ENCODE results near the gene GRID2IP. TPM values are rescaled to one million over a fixed set of nuclear protein-coding genes. Genes with fewer than 3 reads are reported as not detected.

GRID2IP gene
- total RNA-seq, 1 donor from 2014 or later = 0.96 TPM

DNA sequence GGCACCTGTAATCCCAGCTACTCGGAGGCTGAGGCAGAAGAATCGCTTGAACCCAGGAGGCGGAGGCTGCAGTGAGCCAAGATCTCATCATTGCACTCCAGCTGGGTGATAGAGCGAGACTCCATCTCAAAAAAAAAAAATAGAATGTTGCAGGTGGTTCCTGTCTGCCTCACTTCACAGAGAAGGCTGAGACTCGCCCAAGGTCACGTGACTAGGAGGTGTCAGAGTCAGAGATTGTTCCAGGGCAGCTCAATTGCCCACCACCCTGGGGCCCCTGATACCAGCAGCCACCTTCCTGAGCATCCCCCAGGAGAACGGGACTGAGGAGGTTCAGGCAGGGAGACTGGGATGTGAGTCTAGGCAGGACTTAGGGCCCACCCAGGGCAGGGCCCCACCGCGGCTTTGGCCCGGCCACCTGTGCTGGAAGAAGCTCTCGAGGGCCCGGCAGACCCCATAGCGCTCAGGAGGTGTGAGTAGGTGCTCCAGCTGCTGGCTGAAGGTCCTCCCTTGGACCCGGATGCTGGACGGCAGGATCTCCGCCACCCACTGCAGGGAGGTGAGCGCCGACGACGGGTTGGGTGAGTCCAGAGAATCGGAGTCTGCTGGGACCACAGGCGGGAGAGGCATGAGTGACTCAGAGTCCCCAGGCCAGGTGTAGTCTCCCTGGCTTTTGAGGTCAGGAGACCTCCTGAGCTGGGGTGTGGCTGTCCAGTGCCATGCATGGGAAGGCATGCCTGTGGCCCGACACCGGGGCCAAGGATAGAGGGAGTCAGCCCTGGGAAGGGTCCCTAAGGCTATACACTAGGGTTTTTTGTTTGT is 30.9 kb downstream of the GRID2IP start:
- no peak for DNase-seq (ENCODE audit: low spot score)

DNA sequence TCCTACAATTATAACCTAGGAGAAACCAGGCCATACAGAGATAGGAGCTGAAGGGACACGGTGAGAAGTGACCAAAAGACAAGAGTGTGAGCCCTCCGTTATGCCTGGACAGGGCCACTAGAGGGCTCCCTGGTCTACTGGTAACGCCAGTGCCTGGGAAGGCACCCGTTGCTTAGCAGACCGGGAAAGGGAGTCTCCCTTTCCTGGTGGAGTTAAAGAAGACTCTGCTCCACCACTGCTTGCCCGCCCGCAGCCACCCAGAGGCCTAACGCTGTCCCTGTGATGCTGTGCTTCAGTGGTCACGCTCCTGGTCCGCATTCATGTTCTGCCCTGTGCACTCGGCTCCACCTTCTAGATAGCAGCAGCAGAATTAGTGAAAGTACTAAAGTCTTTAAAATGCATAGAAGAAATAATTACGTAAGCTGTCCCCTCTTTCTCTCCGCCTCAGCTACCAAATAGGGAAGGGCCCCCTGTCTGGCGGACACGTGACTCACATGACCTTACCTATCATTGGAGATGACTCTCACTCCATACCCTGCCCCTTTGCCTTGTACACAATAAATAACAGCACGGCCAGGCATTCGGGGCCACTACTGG is 34.8 kb downstream of the GRID2IP start:
- peak; percentile 90 for DNase-seq (ENCODE audit: low spot score)

DNA sequence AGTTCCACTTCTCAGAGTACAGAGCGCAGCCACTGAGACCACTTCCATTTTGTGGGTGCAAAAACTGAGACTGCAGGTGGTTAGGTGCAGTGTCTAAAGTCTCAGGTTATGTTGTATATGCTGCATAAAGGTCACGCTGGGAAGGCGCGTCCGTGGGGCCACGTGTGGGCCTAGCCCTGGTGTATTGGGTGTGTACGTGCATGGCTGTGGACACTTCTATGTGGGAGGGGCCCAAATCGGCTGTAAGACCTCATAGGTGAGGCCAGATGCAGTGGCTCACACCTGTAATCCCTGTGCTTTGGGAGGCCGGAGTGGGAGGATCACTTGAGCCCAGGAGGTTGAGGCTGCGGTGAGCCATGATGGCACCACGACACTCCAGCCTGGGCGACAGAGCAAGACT is 37.7 kb downstream of the GRID2IP start:
- DNase-seq (ENCODE audit: low spot score) = no peak

DNA sequence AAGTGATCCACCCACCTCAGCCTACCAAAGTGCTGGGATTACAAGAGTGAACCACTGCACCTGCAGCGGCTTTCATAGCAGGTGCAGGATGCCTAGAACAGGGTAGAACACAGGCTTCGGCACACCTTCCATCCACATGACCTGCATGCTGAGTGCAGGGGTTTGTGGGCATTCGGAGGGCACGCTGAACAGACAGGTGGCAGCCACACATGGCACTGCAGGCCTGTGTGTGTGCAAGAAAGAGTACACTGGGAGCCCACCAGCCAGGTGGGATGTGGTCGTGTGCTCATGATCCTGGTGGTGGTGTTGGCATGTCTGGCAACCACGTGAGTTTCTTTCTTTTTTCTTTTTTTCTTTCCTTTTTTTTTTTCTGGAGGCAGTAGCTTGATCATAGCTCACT is 38.4 kb downstream of the GRID2IP start:
- no peak for DNase-seq (ENCODE audit: low spot score)

DNA sequence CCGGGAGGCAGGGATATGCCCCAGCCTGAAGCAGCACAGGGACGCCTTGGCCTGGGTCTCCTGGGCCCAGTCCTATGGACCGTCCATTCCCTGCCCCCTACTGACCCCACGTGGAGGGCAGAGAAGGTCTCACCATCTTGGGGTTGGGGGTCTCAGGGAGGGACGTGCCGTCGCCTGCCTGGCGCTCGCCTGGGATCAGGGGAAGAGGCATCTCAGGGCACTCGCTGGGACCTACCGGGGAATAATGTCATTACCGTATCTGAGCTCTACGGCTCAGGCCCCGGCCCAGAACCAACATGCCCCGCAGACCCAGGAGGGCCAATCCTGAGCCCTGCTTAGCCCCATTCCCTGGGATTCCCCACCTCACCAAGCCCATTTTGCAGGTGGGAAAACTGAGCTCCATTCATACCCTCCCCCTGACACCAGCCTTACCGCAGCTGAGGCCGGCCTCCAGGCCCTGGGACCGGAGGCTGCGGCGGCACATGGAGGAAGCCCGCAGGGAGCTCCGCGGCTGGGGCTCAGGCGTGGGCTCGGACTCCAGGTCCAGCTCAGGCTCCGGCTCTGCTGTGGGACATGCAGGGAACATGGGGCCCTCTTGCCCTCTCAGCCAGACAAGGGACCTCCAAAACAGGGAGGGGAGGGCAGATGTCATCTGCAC is 40.7 kb downstream of the GRID2IP start:
- no peak for DNase-seq (ENCODE audit: low spot score)

DNA sequence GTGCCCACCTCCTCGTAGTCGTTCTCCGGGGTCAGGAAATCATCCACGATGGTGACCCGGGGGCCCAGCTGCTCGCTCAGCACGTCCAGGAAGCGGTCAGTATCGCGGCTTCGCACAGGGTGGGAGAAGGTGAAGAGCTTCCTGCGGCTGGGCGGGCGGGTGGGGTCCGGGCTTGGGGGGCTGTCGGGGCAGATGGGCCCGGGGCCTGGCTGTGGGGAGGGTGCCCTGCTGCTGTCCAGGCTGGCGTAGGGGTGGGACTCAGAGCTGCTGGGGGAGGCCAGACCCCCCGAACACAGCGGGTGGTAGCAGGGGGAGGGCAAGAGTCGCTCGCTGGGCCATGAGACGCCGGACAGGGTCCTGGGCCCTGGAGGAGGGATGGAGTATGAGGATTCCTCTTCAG is 42.3 kb downstream of the GRID2IP start:
- DNase-seq (ENCODE audit: low spot score) = no peak

DNA sequence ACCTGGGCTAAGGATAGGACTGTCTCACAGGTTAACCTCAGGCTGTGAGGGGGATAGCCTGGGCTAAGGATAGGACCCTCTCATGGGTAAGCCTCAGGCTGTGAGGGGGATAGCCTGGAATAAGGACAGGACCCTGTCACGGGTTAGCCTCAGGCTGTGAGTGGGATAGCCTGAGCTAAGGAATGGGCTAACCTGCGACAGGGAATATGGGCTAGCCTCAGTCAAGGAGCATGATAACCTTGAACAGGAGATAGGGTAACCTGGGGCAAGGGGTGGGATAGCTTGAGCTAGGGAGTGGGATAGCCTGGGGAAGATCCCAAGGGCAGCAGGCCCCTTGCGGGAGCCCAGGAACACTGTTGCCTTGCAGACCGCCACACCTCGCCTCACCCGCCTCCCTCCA is 42.7 kb downstream of the GRID2IP start:
- no peak for DNase-seq (ENCODE audit: low spot score)

DNA sequence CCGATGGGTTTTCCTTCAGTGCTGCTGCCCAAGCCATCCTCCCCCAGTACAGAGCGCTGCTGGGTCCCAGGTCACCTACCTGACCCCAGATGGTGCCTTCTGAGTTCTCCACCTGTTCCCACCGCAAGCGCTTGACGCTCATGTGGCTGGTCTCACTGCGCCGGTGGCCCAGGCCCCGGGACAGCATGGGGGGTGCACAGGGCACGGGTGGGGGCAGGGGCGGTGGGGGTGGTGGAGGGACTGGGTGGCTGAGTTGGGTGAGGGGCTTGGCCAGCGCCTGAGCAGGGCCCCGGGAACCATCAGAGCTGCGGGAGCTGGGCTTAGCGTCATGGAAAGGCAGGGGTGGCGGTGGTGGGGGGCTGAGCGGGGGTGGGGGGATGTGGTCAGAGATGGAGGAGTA is 43.4 kb downstream of the GRID2IP start:
- DNase-seq (ENCODE audit: low spot score) = no peak

DNA sequence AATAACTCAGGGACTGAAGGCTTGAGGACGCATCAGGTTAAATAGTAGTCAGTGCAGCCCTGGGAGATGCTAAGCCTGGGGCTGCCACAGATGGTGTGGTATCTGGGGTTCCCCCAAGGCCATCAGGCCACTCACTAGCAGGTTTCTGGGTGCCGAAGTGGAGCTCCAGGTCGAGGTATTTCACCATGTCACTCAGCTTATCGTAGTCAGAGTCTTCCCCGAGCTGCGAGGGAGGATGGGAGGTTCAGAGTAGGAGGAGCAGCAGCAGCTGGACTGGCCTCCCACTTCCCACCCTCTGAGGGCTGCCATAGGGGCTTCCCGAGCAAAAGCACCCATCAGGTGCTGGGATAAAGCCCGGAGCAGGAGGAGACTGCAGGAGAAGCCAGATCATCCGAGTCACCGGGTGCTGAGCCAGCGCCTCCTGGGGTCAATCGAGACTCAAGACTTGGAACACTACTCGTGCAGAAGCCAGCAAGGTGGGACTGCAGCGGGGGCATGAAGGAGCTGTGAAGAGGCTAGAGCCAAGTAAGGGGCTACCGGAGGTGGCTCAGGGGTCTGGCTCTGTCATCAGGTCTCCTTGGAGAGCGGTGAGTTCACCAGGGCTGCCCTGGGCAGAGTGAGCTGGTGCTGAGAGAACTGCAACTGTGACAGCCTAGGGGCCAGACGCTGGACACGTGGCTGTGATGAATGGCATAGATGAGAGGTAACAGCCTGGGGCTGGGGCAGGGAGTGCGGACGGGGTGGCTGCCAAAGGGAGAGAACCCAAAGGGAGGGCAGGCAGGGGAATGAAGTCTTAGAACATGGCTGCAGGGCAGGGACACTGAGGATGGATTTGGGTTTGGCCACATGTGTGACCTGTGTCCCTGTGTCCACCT is 45.3 kb downstream of the GRID2IP start:
- no peak for DNase-seq (ENCODE audit: low spot score)

DNA sequence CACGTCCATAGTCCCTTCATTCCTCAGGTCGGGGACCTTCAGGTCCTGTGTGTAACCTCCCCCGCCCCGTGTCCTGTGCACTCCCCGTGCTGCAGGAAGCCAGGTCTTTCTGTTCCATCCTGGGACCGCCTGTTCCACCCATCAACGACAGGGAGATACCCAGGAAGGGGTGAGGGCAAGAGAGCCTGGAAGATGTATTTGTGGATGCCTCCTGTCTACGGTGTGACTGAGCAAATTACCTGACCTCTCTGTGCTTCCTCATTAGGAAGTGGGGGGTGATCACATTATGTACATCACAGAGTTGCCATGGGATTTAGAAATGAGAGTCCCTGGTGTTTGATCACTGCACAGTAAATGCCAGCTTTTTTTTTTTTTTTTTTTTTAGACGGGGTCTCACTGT is 46.3 kb downstream of the GRID2IP start:
- no peak for DNase-seq (ENCODE audit: low spot score)

DNA sequence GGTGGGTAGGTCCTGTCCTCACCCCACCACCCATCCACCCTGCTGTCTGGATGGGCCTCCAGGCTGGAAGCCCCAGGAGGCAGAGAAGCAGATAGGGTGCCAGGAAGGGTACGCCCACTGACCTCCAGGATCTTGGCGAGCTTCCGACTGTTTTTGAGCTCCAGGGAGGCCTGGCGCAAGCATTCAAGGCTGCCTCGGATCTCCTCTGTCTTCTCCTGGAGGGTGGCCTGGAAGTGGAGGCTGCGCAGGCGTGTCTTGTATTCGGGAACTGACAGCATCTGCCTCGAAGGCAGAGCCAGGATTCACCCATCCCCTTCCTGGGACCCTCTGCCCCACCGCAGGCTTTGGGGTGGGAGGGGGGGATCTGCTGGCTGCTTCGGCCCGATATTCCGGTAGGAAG is 48.4 kb downstream of the GRID2IP start:
- no peak for DNase-seq (ENCODE audit: low spot score)

DNA sequence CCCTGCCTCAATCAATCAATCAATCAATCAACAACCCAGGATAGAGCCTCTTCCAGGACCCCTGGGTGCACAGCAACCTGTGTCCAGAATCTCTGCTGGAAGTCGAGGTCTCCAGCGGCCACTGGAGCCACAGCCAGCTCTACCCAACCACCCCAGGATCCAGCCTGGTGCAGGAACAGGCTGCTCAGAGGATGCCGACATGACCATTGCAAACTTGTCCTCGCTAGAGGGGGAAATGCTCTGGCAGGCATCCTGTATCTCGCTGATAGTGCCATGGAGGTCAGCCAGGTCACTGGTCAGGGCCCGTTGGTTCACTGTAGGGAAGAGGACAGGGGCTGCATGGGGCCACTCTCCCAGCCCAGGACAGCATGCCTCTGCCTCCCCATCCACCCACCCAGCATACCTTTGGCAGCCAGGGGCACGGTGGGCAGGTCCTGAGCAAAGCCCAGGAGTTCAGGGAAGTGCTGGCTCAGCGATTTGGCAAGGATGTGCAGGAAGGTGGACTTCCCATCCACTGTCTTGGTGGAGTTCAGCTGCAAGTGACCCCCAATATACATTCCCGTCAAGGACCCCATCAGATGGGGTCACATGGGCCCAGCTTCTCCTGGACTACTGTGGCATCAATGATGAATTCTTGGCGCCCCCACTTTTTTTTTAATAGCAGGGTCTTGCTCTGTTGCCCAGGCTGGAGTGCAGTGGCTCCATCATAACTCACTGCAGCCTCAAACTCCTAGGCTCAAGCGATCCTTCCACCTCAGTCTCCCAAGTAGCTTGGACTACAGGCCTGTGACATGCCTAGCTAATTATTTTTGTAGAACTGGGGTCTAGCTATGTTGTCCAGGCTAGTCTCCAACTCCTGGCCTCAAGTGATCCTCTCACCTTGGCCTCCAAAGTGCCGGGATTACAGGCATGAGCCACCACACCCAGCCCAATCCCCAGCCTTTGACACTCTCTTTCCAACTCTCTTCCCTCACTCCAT is 49.4 kb downstream of the GRID2IP start:
- DNase-seq (ENCODE audit: low spot score) = no peak

DNA sequence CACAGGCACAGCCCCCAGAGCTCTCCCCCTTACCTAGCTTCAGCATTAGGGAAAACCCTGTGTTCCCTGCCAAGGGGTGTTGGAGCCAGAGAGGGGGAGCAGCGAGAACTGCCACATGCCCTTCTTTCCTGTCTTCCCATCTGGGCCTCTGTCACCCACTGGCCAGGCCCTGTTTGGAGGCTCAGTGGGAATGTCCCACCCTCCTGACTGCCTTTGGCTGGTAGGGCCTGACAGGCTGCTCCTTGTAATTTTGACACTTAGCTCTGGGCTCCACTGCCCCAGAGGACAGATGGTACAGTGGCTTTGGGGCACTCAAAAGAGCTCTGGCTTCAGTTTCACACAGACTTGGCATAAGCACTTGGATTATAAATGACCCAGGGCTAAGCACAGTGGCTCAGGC is 50.6 kb downstream of the GRID2IP start:
- no peak for DNase-seq (ENCODE audit: low spot score)

DNA sequence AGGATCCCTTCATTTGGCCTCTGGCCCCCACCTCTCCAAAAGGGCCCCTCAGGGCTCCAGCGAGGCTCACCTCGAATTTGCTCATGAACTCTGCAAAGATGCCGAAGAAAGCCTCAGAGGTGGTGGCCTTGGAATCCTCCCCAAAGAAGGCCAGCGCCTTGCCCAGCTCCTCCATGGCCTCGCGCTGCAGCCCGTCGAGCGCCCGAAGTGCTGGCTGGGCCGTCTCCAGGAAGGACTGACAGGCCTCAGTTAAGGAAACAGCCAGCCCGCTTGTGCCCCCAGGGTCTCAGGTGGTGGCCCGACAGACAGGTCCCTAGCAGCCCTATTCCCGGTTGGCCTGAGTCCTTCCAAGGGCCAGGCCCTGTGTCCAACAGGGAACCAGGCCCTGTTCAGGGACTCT is 53.3 kb downstream of the GRID2IP start:
- DNase-seq (ENCODE audit: low spot score) = no peak

DNA sequence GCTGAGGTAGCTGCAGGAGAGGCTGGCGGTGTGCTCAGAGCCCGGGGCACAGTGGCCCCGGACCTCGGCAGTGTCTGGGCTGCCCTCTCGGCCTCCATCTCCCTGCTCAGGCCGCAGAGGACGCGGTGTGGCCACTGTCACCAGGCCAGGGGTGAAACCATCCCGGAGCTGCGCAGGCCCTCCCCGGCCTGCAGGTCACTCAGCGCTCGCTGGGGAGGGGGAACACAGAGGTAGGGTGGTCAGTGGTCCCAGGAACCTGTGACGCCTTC is 53.7 kb downstream of the GRID2IP start:
- no peak for DNase-seq (ENCODE audit: low spot score)

DNA sequence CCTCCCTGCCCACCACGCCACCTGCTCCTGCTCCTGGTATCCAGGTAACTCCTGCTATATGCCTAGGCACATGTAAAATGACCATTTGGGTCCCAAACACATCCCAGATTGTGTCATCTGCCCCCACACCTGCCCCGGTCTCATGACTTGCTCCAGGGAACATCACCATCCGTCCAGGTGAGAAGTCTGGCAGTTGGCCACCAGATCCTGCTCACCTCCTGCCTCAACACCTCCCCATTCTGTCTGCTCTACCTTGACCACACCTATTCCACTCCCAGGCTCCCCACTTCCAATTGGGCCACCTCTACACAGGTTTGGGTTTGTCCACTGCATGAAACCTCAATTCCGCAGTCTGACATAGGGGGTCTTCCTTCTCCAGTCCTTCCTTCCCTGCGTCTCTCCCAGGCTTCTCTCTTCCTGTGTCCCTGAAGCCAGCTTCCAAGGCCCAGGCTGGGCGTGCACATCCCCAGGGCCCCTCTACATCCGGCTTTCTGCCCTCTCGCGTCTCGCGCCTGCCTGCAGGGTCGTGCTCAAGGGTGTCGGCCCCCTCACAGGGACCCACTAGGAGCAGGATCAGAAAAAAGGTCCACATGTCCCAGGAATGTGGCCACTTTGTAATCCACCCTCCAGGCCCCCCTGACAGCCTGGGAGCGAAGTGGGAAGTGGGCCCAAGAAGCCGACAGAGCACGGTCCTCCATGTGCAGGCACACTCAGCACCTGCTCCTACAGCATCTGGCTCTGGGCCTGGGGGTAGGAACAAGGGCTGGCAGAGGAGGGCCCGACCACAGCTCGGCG is 54.2 kb downstream of the GRID2IP start:
- DNase-seq (ENCODE audit: low spot score) = no peak

DNA sequence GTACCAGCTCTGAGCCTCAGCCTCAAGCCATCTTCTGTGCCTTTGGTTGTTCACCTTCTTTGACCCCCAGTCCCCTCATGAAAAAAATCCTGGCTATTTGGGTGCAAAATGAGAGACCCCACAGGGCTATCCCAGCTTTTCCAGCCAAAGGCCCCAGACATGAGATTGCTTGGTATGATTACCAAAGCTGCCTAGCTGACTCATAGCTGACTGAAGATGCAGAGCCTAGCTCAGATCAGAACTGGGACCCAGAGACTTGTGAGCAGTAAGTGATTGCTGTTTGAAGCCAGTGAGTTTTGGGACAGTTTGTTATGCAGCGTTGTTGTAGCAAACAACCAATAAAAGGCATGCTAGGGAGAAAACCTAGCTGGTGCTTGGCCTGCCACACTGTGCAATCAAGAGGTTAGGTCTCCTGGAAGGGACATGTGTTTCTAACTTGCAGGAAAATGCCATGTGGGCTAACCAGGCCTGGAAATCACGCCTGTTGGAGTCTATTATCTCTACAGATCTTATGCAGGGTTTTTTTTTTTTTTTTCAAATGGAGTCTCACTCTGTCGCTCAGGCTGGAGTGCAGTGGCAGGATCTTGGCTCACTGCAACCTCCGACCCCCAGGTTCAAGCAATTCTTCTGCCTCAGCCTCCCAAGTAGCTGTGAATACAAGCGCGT is 55.5 kb downstream of the GRID2IP start:
- no peak for DNase-seq (ENCODE audit: low spot score)

DNA sequence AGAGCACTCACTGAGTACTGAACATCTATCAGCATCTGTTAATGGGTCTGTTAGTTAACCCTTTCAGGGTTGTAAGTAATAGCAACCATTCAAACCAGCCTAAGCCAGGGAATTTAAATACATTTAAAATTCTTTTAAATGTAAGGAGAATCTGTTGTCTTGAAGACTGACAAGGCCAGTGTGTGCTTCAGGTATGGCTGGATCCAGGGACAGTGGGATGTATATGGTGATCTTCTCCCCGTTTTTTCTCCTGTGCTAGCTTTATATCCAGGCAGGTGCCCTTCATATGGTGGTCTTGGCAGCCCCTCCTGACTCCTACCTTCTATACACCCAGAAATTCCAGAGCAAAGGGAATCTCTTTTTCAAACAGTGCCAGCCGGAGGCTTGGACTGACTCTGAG is 56.9 kb downstream of the GRID2IP start:
- DNase-seq (ENCODE audit: low spot score) = no peak

DNA sequence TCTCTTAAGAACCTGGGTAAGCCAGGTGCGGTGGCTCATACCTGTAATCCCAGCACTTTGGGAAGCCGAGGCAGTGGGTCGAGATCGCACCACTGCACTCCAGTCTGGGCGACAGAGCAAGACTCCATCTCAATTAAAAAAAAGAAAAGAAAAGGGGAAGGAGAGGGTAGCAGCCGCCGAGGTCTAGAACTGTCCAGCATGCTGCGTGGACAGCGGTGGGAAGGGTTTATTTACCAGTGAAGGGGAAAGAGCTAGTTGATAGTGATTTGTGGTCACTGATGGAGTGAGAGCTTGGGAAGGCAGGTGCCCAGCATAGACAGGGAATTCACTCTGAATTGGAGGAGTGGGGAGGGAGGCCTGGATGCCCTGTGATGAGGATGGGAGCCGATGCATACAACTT is 60.1 kb downstream of the GRID2IP start:
- DNase-seq (ENCODE audit: low spot score) = no peak

DNA sequence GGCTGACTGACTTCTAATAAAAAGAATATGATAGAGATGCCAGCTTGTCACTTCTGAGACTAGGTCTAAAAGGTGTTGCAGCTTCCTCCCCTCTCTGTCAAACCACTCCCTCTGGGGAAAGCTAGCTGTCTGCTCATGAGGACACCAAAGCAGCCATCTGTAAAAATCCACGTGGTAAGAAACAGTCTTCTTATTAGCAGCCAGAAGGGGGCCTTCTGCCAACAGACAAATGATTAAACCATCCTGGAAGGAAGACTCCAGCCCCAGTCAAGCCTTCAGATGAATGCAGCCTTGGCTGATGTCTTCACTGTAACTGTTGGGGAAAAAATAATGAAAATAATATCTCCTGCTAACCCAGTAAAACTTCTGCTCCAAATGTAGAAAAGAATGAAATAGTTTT is 61.6 kb downstream of the GRID2IP start:
- DNase-seq (ENCODE audit: low spot score) = no peak

Measured in umbilical cord (tissue), 2 donors.